ENCODE results near the gene KCNAB3.

DNA sequence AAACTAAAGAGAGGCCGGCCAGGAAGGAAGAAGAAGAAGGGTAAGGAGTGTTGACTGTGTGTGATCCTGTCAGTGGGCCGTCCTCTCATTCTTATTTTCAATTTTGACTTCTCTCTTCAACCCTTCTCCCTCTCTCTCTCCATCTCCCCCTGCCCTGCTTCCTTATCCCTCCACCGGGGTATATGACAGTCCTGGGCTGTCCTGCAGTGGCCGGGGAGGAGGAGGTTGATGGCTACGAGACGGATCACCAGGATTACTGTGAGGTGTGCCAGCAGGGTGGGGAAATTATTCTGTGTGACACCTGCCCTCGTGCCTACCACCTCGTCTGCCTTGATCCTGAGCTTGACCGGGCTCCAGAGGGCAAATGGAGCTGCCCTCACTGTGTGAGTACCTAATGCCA is 35.4 kb downstream of the KCNAB3 start:
- TF ChIP-seq, protein P1, sequence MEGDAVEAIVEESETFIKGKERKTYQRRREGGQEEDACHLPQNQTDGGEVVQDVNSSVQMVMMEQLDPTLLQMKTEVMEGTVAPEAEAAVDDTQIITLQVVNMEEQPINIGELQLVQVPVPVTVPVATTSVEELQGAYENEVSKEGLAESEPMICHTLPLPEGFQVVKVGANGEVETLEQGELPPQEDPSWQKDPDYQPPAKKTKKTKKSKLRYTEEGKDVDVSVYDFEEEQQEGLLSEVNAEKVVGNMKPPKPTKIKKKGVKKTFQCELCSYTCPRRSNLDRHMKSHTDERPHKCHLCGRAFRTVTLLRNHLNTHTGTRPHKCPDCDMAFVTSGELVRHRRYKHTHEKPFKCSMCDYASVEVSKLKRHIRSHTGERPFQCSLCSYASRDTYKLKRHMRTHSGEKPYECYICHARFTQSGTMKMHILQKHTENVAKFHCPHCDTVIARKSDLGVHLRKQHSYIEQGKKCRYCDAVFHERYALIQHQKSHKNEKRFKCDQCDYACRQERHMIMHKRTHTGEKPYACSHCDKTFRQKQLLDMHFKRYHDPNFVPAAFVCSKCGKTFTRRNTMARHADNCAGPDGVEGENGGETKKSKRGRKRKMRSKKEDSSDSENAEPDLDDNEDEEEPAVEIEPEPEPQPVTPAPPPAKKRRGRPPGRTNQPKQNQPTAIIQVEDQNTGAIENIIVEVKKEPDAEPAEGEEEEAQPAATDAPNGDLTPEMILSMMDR (tag by site-specific recombination; IDR thresholded peaks at IDR 0.05), result no peak
- TF ChIP-seq ZFHX2 (tag by site-specific recombination; conservative IDR thresholded peaks at IDR 0.05), result no peak

All from HEK293 (cell line).